CD4-positive, alpha-beta T cell treated with Interleukin-15 for 1 hour (primary cell): ENCODE measurements around the gene ASIC3.
A peak's percentile ranks its signal among the peaks of the same experiment; 100 is the strongest.

ENCODE experiments used
- DNase-seq: peaks from one replicate; pipeline ENCODE4 v3.0.0-alpha.2; 2020

ASIC3 gene

GRCh38 chr7:151058781-151059366, 10.5 kb downstream of the ASIC3 start:
- DNase-seq = no peak

- peak; percentile 49 for DNase-seq
These were observed 11.2 kb downstream of the ASIC3 start, which contains the start of gene SLC4A2 for GRCh38 chr7:151059367-151060112. Gene SLC4A2, plus strand, starts transcription at chr7:151059589. Its CDS starts 2,399 bp downstream, at chr7:151061988.

- DNase-seq = no peak
These were observed 11.7 kb downstream of the ASIC3 start for GRCh38 chr7:151060113-151060415.

GRCh38 chr7:151060416-151061212, 12.3 kb downstream of the ASIC3 start:
- DNase-seq = no peak

GRCh38 chr7:151061213-151062110, 13.1 kb downstream of the ASIC3 start:
- no peak for DNase-seq

- DNase-seq = no peak
These were observed 13.7 kb downstream of the ASIC3 start for GRCh38 chr7:151062111-151062398.

- no peak for DNase-seq
These were observed 14.3 kb downstream of the ASIC3 start for GRCh38 chr7:151062399-151063211.

GRCh38 chr7:151063212-151063561, 14.9 kb downstream of the ASIC3 start:
- DNase-seq = no peak

- DNase-seq = no peak
These were observed 16.1 kb downstream of the ASIC3 start for GRCh38 chr7:151064454-151064853.

- DNase-seq = no peak
These were observed 16.7 kb downstream of the ASIC3 start for GRCh38 chr7:151064993-151065392.

- DNase-seq = no peak
These were observed 17.2 kb downstream of the ASIC3 start for GRCh38 chr7:151065516-151065915.

- no peak for DNase-seq
These were observed 18.1 kb downstream of the ASIC3 start for GRCh38 chr7:151066273-151066974.

GRCh38 chr7:151068069-151068773, 19.9 kb downstream of the ASIC3 start:
- DNase-seq = no peak

- no peak for DNase-seq
These were observed 21.7 kb downstream of the ASIC3 start for GRCh38 chr7:151069841-151070573.

GRCh38 chr7:151070574-151070960, 22.2 kb downstream of the ASIC3 start:
- no peak for DNase-seq

- no peak for DNase-seq
These were observed 22.9 kb downstream of the ASIC3 start for GRCh38 chr7:151071032-151071866.

- DNase-seq = no peak
These were observed 25.7 kb downstream of the ASIC3 start for GRCh38 chr7:151073990-151074389.

- no peak for DNase-seq
These were observed 26.7 kb downstream of the ASIC3 start for GRCh38 chr7:151074817-151075661.

GRCh38 chr7:151075662-151075971, 27.3 kb downstream of the ASIC3 start:
- no peak for DNase-seq
